GM23248 (cell line): ENCODE data around the gene RNF150.

Source experiments
- EZH2 ChIP-seq: fragments of 200-600 bp; sonication (generic); IDR thresholded peaks from 2 replicates; pipeline ENCODE4 v1.6.1; 2018; ENCODE audit warnings: antibody characterized with exemption, mild to moderate bottlenecking; ENCODE audit not compliant: insufficient read depth, poor library complexity, severe bottlenecking
- EZH2phosphoT487 ChIP-seq: fragments of 200-600 bp; sonication (generic); IDR thresholded peaks from 2 replicates; pipeline ENCODE4 v1.6.1; 2018; ENCODE audit warnings: antibody characterized with exemption, moderate library complexity, mild to moderate bottlenecking, low read depth; ENCODE audit not compliant: insufficient read depth

- no peak for TF ChIP-seq EZH2
- no peak for TF ChIP-seq EZH2phosphoT487
These were observed 261.9 kb downstream of the RNF150 start for GRCh38 chr4:140871368-140871767.
